Left forelimb (tissue), 1 donor: Measurements from ENCODE around the gene GULP1.
A peak's percentile ranks its signal among the peaks of the same experiment; 100 is the strongest.
"Not testable (repeated sequence)": the region's sequence is repeated elsewhere in the genome, so short reads cannot be mapped to it uniquely, and the experiment has no call there.

Experiments
- DNase-seq: peaks from one replicate; pipeline ENCODE4 v3.0.0-alpha.2; 2018; ENCODE audit warnings: low spot score

GULP1 gene

DNA sequence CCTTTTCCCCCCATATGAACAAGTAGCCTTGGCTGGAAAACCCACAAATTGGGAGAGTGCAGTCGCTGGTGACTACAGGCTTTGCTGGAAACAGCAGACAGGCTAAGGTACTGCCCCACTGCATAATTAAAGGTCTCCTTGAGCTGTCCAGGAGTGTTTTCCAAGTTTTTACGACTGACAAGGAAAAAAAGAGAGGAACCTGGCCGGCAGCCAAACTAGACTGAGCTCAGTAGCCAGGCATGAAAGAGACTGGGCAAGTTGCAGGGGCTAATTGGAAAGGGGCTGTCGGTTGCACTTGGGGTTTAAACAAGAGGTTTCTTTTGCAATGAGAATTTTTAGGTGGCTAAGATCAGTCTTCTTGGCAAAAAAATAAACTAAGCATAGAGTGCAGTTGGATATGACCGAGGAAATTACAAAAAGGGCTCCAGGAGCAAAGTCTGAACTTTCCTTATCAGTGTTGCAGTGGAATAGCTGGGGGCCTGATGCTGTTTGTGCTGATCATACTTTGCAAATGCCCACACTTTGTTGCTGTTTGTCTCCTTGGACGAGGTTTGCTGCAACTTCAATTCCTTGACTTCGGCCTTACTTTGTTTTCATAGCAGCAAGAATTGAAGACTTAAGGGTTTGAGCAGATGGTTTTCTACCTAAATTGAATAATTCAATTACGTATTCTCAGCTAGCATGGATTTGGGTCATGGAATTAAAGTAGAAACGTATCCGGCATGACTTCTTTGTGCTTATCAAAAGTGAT, 2.1 kb downstream of the GULP1 start:
- DNase-seq: peak; percentile 77

GRCh38 chr2:188294352-188294926, 2.8 kb downstream of the GULP1 start:
- no peak for DNase-seq

DNA sequence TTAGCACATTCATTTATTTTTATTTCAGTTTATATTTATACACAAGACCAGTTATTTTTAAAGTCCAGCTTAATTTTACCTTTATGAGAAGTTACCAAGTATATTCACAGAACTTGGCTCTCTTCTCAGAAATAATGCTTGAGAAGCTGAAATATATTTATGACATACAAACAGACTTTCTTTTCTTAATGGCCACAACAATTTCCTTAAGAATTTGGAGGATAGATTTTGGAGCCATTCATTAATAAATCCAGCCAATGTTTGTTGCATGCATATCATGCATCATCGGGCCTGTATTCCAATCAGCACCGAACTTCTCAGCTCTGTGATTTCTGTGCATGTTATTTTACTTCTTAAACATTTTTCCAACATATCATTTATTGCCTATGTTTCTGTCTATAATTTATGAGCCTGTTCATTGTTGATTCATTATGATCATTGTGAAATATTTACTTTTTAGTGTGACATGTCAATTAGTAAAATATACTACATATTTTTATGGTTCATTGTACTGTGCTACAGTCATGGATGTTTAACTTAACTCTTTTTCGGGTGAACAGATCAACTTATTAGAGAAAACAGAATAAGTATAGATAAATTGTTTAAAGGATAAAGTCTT, 3.5 kb downstream of the GULP1 start:
- no peak for DNase-seq

DNA sequence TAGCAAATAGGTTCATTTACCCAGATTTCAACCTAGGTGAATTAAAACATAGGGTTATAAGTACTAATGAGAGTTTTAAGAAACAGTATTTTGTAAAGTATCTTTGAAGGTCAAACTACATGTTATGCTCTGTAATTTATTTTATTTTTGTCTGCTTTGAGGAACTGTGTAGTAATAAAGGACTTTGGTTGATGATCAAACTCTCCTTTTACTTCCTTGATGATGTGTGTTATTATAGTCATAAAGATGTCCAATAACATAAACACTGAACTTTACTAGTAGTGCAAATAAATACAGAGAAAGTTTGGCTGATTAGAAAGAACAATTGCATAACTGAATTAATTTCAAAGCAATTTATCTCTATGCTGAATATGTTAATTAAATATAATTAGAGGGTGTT, 6.3 kb downstream of the GULP1 start:
- no peak for DNase-seq

DNA sequence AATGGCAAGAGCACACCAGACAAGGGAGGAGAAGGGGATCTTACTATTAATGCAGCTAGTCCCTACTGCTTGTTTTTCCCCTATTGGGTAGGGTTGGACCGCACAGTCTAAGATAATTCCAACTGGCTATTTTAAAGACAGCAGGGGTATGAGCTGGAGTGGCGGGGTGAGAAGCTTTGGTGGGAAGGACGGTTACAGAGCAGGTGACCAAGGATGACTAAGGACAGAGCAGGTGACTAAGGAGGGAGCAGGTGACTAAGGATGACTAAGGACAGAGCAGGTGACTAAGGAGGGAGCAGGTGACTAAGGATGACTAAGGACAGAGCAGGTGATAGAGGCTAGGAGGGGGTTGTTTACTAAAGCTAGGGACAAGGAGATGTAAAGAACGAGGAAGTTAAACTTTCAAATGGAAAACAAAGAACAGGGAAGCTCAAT, 7.3 kb downstream of the GULP1 start:
- DNase-seq: not testable (repeated sequence)

DNA sequence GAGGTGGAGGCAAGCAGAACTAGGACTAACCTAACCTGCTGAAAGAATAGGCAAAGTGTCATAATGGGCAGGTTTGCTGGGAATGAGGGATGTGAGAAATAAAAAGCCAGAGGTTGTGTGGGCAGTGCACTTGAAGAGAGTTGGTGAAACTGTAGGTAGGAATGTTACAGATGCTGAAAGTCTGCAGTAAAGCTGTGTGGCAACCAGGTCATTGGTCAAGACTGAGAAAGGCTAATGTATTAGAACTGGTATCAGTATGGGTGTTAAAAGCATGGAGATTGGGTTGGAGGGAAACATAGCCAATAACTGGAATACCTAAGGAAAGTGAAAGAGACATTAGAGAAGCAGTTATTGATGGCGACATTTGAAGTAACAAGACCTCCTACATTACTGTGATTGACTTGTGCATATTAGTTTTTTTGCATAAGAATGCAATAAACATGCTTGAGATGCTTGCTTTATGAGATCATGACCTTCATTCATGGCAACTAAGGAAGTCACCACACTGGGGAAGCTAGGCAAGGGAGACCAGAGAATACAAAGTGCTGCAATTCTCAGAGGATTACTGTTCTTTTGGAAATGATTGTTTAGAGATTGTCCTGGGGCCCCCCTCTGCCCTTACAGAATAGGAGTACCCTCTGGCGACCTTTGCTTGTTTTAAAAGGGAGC, 11.8 kb downstream of the GULP1 start:
- no peak for DNase-seq

GRCh38 chr2:188305271-188305670, 13.6 kb downstream of the GULP1 start:
- DNase-seq: no peak

GRCh38 chr2:188306271-188306670, 14.6 kb downstream of the GULP1 start:
- no peak for DNase-seq

- DNase-seq: no peak
Observed at GRCh38 chr2:188307850-188308283, 16.2 kb downstream of the GULP1 start.

DNA sequence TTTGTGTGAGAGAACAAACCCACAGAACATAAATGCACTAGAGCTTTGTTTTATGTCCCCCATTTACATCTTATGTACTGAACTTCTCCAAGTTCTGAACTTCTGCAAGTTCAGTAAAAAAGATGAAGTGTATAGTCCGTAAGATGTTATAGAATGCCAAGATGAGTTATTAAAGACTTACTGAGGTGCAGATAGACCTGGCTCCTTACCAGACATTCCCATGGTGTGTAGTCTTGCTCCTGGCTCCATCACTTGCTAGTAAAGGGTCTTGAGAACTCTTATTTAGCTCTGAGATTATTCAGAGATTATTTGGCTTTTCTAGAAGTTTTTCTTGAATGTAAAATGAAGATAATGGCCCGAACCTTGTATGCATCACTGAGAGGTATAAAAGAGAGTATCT, 16.8 kb downstream of the GULP1 start:
- DNase-seq: no peak

- DNase-seq: no peak
Observed at GRCh38 chr2:188309364-188309763, 17.7 kb downstream of the GULP1 start.

DNA sequence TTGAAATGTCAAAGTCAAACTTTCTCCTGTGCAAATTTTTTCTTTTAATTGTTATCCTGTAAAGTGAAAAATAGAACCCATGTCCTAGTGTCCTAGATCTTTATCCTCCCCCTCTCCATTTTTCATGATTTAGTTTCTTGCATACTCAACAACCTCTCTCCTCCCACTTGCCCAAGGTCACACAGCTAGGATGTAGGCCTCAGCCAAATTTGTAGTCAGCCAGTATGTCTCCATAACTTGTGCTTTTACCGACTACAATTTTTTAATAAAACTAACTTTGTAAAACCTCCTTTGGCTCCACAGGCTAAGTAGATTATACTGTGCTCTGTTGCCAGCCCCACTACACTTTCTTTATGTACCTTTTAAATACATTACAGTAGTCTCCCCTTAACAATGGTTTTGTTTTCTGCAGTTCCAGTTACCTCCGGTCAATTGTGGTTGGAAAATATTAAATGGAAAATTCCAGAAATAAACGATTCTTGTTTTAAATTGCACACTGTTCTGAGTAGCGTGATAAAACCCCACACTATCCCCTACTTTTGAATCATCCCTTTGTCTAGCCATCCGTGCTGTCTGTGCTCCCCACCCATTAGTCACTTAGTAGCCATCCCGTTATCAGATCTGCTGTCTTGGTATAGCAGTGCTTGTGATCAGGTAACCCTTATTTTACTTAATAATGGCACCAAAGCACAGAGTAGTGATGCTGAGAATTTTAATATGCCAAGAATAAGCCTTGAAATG, 22.8 kb downstream of the GULP1 start:
- DNase-seq: no peak

GRCh38 chr2:188315750-188316149, 24.1 kb downstream of the GULP1 start:
- DNase-seq: no peak

DNA sequence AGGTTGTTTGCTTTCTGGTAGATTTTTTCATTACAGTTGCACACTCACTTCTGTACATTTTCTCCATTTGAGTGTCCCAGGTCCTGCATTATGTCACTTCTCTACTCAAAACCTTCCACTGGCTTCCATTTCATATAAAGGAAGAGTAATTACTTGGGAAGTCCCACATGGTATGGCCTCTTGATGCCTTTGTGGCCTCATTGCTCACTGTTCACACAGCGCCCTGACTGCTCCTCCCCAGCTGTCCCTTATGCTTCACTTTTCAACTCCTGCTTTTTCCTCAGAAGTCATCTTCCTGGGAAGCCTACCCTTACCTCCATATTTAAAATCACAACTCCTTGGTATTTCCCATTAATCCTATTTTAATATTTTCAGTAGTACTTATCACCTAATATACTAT, 24.7 kb downstream of the GULP1 start:
- no peak for DNase-seq

- DNase-seq: no peak
Observed at GRCh38 chr2:188316791-188317423, 25.2 kb downstream of the GULP1 start.

DNA sequence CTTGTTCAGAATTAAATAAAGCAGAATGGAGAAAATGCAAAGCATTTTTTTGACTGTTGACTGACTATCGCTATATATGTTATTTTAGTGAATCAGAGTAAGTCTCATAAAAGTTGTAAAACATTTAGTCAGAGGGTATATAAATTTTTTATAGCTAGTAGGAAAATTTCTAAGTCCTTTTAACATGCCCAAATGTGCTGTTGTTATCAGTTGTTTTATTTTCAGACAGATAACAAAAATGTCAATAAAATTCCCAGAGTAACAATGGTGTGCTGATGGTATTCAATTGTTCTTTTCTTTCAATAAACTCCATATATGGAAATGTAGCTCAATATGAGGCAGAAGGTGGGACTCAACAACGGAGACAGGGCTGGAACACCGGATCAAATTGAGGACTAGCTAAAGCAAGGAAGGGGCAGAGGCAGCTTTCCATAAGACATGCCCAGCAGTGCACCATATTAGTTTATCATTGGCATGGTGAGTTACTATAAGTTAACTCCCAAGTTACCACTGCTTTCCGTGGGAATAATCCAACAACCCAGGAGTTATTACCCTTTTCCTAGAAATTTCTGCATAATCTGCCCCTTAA, 26.6 kb downstream of the GULP1 start:
- no peak for DNase-seq

- no peak for DNase-seq
Observed at GRCh38 chr2:188319838-188320237, 28.2 kb downstream of the GULP1 start.

DNA sequence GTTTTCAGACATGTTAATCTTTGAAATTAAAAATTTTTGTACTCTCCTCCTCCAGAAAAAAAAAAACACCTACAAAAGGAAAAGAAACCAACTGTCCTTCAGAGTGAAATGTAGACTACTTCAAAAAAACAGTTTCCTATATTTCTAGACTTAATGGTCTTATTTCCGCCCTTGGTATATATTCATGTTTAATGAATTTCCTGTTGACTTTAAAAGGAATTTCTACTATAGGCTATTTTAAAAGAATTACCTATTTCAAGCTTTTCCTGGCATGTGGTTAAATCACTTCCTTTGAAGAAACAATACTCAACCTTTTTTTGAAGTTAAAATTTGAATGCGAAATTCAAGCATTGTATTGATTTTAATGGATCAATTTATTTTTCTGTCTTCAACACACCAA, 29.2 kb downstream of the GULP1 start:
- no peak for DNase-seq

- DNase-seq: no peak
Observed at GRCh38 chr2:188322569-188323551, 31.2 kb downstream of the GULP1 start.

DNA sequence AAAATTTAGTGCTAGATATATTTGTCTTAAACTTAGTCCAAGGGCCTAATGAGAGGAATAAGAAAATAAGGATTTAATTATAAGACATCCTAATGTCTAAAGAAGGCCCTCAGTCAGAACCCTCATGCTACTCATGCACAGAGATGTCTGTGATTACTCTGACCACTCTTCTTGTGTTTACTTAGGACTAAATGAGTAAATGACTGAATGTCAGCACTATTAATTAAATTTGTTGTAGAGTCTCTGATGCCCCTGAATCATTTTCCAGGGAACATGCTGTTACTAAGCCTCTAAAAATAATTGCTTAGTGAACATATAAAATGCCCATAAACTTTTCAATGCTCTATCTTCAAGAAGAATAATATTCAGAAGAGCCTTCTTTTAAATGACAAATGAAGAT, 32.4 kb downstream of the GULP1 start:
- DNase-seq: no peak
